ENCODE data around the gene DNAJC2. TPM values are rescaled to one million over a fixed set of nuclear protein-coding genes. Genes with fewer than 3 reads are reported as not detected.

Gene DNAJC2
- total RNA-seq, 4 donors from 2014 or later: 14.3 to 22.8 (median 18.3) TPM

DNA sequence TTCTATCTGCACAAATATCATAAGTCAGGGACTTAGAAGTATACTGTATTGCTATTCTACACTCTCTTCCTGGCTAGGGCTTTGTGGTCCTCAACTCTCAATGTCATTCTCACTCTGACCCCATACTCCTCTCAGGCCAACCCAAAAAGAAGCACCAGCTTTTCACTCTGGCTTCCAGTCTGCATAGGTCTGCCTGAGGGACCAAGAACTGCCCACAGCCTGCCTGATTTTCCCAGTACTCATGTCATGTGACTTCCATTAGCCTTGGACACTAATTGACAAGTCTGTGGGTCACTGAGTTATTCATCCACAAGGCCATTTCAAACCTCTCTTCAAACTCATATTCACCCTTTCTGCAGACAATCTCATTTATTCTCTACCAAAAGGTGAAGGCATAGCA, 27.6 kb downstream of the DNAJC2 start:
- no peak for DNase-seq (ENCODE audit: low spot score in 2 of 2)
- no peaks in the 10 kb centered on the region for H3K9me3 ChIP-seq
- no peak for TF ChIP-seq EP300 (IDR thresholded peaks at IDR 0.05)
- TF ChIP-seq, protein P1, sequence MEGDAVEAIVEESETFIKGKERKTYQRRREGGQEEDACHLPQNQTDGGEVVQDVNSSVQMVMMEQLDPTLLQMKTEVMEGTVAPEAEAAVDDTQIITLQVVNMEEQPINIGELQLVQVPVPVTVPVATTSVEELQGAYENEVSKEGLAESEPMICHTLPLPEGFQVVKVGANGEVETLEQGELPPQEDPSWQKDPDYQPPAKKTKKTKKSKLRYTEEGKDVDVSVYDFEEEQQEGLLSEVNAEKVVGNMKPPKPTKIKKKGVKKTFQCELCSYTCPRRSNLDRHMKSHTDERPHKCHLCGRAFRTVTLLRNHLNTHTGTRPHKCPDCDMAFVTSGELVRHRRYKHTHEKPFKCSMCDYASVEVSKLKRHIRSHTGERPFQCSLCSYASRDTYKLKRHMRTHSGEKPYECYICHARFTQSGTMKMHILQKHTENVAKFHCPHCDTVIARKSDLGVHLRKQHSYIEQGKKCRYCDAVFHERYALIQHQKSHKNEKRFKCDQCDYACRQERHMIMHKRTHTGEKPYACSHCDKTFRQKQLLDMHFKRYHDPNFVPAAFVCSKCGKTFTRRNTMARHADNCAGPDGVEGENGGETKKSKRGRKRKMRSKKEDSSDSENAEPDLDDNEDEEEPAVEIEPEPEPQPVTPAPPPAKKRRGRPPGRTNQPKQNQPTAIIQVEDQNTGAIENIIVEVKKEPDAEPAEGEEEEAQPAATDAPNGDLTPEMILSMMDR (IDR thresholded peaks at IDR 0.05): no peak
- TF ChIP-seq POLR2A (IDR thresholded peaks at IDR 0.05): no peak
- H3K27ac ChIP-seq: no peak overlapping the region
- no peaks in the 10 kb centered on the region for H3K4me1 ChIP-seq
- peaks cover 8 to 98% (median 17%) of the 10 kb centered on the region in 3 donors for H3K36me3 ChIP-seq
- no peak overlapping the region for H3K4me3 ChIP-seq
- H3K27me3 ChIP-seq: no peaks in the 10 kb centered on the region

DNA sequence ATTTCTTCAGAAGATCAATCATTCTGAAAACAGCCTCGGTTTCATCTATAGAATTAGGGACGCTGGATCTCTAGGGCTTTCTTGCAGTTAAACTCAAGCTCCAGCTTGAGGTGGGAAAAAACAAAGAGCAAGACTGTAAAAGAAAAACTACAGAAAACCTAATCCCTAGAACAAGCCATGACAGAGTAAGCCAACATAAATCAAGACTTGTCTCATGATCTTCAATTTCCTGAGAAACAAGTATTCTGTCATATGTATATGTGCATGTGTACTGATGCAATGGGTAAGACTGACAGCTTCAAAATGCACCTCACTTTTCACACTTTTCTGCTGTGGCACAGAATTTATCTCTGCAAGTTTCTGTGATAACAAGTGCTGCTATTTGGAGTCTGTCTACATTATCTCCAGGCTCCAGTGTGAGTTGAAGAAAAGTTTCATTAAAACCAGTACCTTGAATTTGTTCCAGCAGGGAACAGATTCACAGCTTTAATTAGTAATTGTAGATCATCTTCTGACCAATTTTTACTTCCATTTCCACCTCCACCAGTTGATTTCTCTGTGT, 28.1 kb downstream of the DNAJC2 start:
- H3K36me3 ChIP-seq: peaks cover 9 to 99% (median 18%) of the 10 kb centered on the region in 3 donors

DNA sequence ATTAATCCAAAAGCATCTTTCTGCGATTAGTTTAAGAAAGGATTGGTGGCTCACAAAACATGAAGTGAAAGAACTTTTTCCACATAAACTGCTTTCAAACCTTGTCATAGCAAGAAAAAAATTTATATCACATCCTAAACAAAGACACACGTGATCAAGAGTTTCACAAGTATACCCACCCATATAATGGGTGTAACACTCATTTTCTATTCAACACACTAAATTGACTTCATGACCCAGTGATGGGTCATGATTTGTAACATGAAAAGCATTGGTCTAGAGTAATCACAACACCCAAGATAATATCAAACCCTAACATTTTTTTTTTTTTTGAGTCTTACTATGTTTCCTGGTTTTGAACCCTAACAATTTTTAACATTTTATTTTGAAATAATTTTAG, 29.7 kb downstream of the DNAJC2 start:
- no peaks in the 10 kb centered on the region for H3K4me1 ChIP-seq
- WGBS, 2 donors: 79 to 80% methylated on average over 2 of the region's 2 CpGs
- DNase-seq (ENCODE audit: low spot score in 2 of 2): no peak
- H3K9me3 ChIP-seq: no peaks in the 10 kb centered on the region
- no peak overlapping the region for H3K4me3 ChIP-seq
- TF ChIP-seq, protein P1 (IDR thresholded peaks at IDR 0.05): no peak
- TF ChIP-seq EP300 (IDR thresholded peaks at IDR 0.05): no peak
- no peak for TF ChIP-seq POLR2A (IDR thresholded peaks at IDR 0.05)
- H3K27me3 ChIP-seq: no peaks in the 10 kb centered on the region
- no peak overlapping the region for H3K27ac ChIP-seq
- peaks cover 9 to 99% (median 20%) of the 10 kb centered on the region in 3 donors for H3K36me3 ChIP-seq

More for the DNA sequence above, 28.1 kb downstream of the DNAJC2 start:
- WGBS, 2 donors: 89 to 92% methylated on average over 2 of the region's 2 CpGs
- Histone ChIP-seq H3K4me1 (no peaks in the 10 kb centered on the region), H3K9me3 (no peaks in the 10 kb centered on the region), H3K27ac (no peak overlapping the region), H3K27me3 (no peaks in the 10 kb centered on the region), H3K4me3 (no peak overlapping the region)
- DNase-seq (ENCODE audit: low spot score in 2 of 2): no peak
- no peak for TF ChIP-seq POLR2A (IDR thresholded peaks at IDR 0.05)
- TF ChIP-seq, protein P1 (IDR thresholded peaks at IDR 0.05): no peak
- no peak for TF ChIP-seq EP300 (IDR thresholded peaks at IDR 0.05)

DNA sequence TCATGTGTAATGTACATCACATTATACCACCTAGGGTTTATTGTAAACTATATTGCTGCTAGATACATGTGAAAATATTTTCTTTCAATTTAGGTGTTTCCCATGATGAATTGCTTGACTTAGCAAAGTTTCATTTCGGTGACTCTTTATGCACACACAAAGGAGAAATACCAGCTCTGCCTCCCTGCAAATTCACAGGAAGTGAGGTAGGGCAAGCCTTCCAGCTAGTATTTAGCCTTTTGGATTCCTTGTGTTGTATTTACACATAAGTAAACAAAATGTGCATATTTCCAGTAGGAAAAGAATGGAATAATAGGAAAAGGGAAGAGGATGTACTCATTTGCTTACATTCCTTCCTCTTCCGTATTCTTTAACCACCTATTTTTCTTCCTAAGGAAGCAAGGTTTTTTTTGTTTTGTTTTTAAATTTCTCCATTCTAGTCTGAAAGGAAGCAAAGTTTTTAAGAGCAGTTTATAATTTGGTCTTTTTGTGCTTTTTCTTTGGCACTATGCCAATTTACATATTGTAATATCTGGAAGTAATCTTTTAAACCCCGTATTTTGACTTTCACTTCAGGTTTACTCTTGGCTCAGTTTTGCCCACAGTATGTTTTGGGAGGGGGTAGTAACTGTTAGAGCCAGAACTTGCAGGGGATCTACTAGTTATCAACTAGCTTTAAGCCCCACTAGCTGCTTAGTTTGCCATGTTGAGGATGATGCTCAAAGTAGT, 36.9 kb downstream of the DNAJC2 start:
- peaks cover 0 to 8% (median 0%) of the 10 kb centered on the region in 4 donors for H3K4me1 ChIP-seq
- no peak for DNase-seq (ENCODE audit: low spot score in 2 of 2)
- no peak overlapping the region for H3K27ac ChIP-seq
- H3K36me3 ChIP-seq: peaks cover 7 to 98% (median 21%) of the 10 kb centered on the region in 3 donors
- 65 to 69% methylated on average over 3 of the region's 3 CpGs for WGBS, 2 donors
- TF ChIP-seq POLR2A (IDR thresholded peaks at IDR 0.05) (no peak), EP300 (IDR thresholded peaks at IDR 0.05) (no peak)
- TF ChIP-seq, protein P1 (IDR thresholded peaks at IDR 0.05): no peak
- H3K9me3 ChIP-seq: no peaks in the 10 kb centered on the region
- H3K27me3 ChIP-seq: no peaks in the 10 kb centered on the region
- no peak overlapping the region for H3K4me3 ChIP-seq

- Histone ChIP-seq H3K4me3 (no peak overlapping the region), H3K36me3 (peaks cover 0 to 71% (median 19%) of the 10 kb centered on the region in 3 donors), H3K9me3 (no peaks in the 10 kb centered on the region), H3K4me1 (peaks cover 0 to 31% (median 12%) of the 10 kb centered on the region in 4 donors), H3K27me3 (no peaks in the 10 kb centered on the region), H3K27ac (no peak overlapping the region)
- TF ChIP-seq POLR2A (IDR thresholded peaks at IDR 0.05) (no peak), EP300 (IDR thresholded peaks at IDR 0.05) (no peak)
- TF ChIP-seq, protein P1 (IDR thresholded peaks at IDR 0.05): no peak
- 58 to 64% methylated on average over 2 of the region's 2 CpGs for WGBS, 2 donors
- DNase-seq (ENCODE audit: low spot score in 2 of 2): no peak
Measured at GRCh38 chr7:103301441-103301840, 43.1 kb downstream of the DNAJC2 start.

All from tibial nerve (tissue), 4 donors.